AG04449 (cell line): ENCODE data around the gene SNTB2.
A peak's percentile ranks its signal among the peaks of the same experiment; 100 is the strongest.
"Not testable (repeated sequence)": the region's sequence is repeated elsewhere in the genome, so short reads cannot be mapped to it uniquely, and the experiment has no call there.

Experiments used
- CTCF ChIA-PET: fragments of 350-600 bp; formaldehyde crosslinking; extraction: SDS; loops from one replicate; lab custom pipeline; 2021; ENCODE audit warnings: antibody characterized with exemption; lab: Yijun Ruan, JAX
- POLR2A ChIA-PET: fragments of 400-600, 350-600 bp; formaldehyde crosslinking; extraction: SDS; loops from one replicate; lab custom pipeline; 2020; ENCODE audit warnings: antibody characterized with exemption, inconsistent platforms; lab: Yijun Ruan, JAX
- DNase-seq: peaks from one replicate; pipeline ENCODE4 v3.0.0-alpha.2; 2010; ENCODE audit warnings: low read depth, low spot score
- H3K4me3 ChIP-seq: 2 replicates; pipeline ENCODE4 v1.5.1; 2011; ENCODE audit warnings: low read depth, mild to moderate bottlenecking, control low read depth, low read length
- TF ChIP-seq, protein P1 (sequence below): IDR thresholded peaks from one replicate; pipeline ENCODE4 v1.5.1; 2011; ENCODE audit warnings: mild to moderate bottlenecking, moderate library complexity, low read length, control low read depth, inconsistent platforms; ENCODE audit not compliant: insufficient read depth; ENCODE audit errors: missing control alignments

Gene SNTB2

DNA sequence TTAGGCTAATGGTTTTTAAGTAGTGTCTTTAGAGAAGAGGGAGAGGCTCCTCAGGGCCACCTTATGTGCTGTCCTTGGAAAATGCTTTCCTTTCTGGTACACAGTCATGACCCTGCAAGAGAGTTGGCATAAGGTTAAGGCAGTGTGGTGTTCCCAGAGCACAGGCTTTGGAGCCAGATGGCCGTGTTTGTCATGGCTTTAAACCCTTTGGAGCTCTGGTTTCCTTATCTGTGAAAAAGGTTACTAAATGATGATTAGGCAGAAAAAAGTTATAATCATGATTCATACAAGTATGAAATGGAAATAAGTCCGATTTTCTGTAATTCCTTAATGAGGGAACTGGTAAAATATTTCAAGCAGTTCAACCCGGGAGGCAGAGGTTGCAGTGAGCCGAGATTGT is 41.3 kb upstream of the SNTB2 start:
- TF ChIP-seq, protein P1, sequence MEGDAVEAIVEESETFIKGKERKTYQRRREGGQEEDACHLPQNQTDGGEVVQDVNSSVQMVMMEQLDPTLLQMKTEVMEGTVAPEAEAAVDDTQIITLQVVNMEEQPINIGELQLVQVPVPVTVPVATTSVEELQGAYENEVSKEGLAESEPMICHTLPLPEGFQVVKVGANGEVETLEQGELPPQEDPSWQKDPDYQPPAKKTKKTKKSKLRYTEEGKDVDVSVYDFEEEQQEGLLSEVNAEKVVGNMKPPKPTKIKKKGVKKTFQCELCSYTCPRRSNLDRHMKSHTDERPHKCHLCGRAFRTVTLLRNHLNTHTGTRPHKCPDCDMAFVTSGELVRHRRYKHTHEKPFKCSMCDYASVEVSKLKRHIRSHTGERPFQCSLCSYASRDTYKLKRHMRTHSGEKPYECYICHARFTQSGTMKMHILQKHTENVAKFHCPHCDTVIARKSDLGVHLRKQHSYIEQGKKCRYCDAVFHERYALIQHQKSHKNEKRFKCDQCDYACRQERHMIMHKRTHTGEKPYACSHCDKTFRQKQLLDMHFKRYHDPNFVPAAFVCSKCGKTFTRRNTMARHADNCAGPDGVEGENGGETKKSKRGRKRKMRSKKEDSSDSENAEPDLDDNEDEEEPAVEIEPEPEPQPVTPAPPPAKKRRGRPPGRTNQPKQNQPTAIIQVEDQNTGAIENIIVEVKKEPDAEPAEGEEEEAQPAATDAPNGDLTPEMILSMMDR, result no peak
- no peak overlapping the region for H3K4me3 ChIP-seq
- no peak for DNase-seq
- POLR2A ChIA-PET, result no interaction called here
- CTCF ChIA-PET, result interaction anchor here (0.8 to 2.0 kb wide), 4 partner anchors 22 to 243 kb away, joined by 3 to 6 read pairs (median 4); no protein-coding TSS in a partner anchor

DNA sequence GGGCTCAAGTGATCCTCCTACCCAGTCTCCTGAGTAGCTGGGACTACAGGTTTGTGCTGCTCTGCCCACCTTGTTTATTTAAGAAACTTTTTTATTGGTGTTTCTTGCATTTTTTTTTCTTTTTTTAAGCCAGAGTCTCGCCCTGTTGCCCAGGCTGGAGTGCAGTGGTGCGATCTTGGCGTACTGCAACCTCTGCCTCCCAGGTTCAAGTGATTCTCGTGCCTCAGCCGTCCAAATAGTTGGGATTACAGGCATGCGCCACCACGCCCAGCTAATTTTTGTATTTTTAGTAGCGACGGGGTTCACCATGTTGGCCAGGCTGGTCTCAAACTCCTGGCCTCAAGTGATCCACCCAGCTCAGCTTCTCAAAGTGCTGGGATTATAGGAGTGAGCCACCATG is 37.3 kb upstream of the SNTB2 start:
- DNase-seq, H3K4me3 ChIP-seq: not testable (repeated sequence)
- POLR2A ChIA-PET, result interaction anchor here (0.6 kb wide), 1 partner anchor 139 kb away, joined by 3 read pairs; no protein-coding TSS in a partner anchor
- CTCF ChIA-PET, result interaction anchor here (0.6 to 8.6 kb wide), 30 partner anchors 8 to 305 kb away, joined by 3 to 201 read pairs (median 6); partner anchors contain the start of genes CHTF8, UTP4 and VPS4A

DNA sequence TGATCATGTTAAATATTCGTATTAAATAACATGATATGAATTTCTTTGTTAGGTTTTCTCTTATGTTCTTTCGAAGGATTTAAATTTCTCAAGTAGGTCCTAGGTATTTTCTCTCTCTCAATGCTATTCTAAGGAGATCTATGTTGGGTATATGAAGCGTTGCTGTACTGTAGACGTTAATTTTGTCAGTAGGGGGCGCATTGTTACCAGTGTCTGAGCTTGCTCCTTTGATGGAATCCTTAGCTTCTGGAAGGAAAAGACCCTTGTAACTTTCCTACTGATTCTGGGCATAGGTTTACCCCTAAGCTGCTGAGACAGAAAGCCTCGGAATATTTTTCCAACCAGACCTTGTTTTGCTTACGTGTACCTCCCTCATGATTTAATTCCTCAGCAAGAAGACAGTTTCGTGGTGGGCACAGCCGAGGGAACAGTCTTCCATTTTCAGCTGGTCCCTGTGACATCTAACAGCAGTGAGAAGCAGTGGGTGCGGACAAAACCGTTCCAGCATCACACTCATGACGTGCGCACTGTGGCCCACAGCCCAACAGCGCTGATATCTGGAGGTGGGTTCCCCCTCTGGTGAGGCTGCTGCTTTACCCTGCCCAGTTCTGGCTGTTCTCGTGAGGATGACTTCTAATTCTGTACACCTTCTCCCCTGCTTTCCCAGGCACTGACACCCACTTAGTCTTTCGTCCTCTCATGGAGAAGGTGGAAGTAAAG is 36.7 kb upstream of the SNTB2 start:
- H3K4me3 ChIP-seq, result no peak overlapping the region
- TF ChIP-seq, protein P1, result peak; percentile 71
- ChIA-PET CTCF (interaction anchor here (0.6 to 8.6 kb wide), 35 partner anchors 8 to 306 kb away, joined by 3 to 201 read pairs (median 6); partner anchors contain the start of genes CHTF8, UTP4 and VPS4A), POLR2A (interaction anchor here (0.6 to 0.8 kb wide), 3 partner anchors 37 to 180 kb away, joined by 3 to 4 read pairs (median 3); partner anchors contain the start of genes PDF and SNTB2)
- DNase-seq, result no peak

DNA sequence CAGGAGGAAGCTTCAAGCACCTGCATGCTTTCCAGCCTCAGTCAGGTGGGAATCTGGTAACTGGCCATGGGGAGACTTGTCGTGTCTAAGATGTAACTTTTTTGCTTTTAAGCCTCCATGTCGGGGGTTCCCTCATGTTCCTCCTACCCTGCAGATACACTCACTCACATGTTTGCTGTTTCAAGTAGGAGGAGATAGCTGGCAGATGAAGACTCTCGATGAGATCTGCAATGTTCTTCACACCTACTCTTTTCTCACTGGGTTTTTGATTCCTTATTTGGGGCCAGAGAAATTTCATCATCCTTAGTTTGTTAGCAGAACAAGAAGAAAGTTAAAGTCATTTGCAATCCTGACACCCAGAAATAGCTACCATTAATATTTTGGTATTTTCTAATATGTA is 29.8 kb upstream of the SNTB2 start:
- no peak for DNase-seq
- TF ChIP-seq, protein P1, result no peak
- H3K4me3 ChIP-seq, result no peak overlapping the region
- ChIA-PET CTCF (interaction anchor here (0.6 to 3.8 kb wide), 11 partner anchors 8 to 255 kb away, joined by 3 to 21 read pairs (median 4); partner anchors contain the start of gene VPS4A), POLR2A (interaction anchor here (0.6 to 1.1 kb wide), 2 partner anchors 9 to 184 kb away, joined by 3 read pairs; no protein-coding TSS in a partner anchor)

DNA sequence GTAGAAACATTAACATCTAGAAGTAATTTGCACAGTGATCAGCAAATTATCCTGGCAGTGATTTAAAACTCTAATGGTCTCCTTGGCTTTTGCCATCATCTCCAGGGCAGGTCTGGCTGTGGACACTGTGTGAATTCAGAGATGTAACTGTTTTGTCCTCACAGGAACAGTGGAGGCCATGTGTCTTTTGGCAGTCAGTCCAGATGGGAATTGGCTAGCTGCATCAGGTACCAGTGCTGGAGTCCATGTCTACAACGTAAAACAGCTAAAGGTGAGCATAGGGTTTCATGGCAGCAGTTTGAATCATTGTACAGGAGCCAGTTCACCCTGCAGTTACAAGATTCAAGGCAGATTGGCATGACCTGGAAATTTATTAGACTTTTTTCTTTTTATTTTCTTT is 26.8 kb upstream of the SNTB2 start:
- POLR2A ChIA-PET, result interaction anchor here (0.9 kb wide), 1 partner anchor 9 kb away, joined by 3 read pairs; no protein-coding TSS in a partner anchor

DNA sequence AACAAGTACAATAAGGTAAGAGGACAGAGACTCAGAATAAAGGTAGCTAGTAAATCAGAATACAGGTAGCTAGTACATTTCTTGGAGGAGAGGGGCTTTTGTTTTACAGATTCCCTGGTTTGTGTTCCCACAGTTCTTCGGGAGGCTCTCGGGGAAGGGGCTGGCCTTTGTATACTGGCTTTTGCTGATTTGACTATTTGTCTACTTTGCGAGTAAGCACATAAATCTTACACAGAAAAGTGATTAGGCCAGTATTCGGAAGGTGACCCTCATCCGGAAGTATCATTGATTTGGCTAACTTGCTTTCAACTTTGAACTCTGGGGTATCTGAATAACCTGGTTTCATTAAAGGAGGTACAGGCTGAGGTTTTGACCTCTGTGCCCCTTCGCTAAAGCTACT is 21.4 kb upstream of the SNTB2 start:
- no peak for DNase-seq
- POLR2A ChIA-PET, result interaction anchor here (1.3 kb wide), 1 partner anchor 8 kb away, joined by 3 read pairs; no protein-coding TSS in a partner anchor
- TF ChIP-seq, protein P1, result no peak
- CTCF ChIA-PET, result interaction anchor here (0.7 to 5.6 kb wide), 5 partner anchors 8 to 176 kb away, joined by 3 to 44 read pairs (median 16); no protein-coding TSS in a partner anchor
- no peak overlapping the region for H3K4me3 ChIP-seq

More for the DNA sequence above, 26.8 kb upstream of the SNTB2 start:
- TF ChIP-seq, protein P1, result no peak
- H3K4me3 ChIP-seq, result no peak overlapping the region
- CTCF ChIA-PET, result interaction anchor here (3.0 kb wide), 1 partner anchor 10 kb away, joined by 18 read pairs; no protein-coding TSS in a partner anchor
- no peak for DNase-seq
